ENCODE data around the gene HRK.

- TF ChIP-seq, protein P1, sequence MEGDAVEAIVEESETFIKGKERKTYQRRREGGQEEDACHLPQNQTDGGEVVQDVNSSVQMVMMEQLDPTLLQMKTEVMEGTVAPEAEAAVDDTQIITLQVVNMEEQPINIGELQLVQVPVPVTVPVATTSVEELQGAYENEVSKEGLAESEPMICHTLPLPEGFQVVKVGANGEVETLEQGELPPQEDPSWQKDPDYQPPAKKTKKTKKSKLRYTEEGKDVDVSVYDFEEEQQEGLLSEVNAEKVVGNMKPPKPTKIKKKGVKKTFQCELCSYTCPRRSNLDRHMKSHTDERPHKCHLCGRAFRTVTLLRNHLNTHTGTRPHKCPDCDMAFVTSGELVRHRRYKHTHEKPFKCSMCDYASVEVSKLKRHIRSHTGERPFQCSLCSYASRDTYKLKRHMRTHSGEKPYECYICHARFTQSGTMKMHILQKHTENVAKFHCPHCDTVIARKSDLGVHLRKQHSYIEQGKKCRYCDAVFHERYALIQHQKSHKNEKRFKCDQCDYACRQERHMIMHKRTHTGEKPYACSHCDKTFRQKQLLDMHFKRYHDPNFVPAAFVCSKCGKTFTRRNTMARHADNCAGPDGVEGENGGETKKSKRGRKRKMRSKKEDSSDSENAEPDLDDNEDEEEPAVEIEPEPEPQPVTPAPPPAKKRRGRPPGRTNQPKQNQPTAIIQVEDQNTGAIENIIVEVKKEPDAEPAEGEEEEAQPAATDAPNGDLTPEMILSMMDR (conservative IDR thresholded peaks at IDR 0.05) = no peak
- TF ChIP-seq EZH2 (IDR thresholded peaks at IDR 0.05; ENCODE audit: low read depth) = no peak
Observed at GRCh38 chr12:116833474-116833873, 47.8 kb downstream of the HRK start.

Measured in PC-9 (cell line).